Measurements from ENCODE around the gene TNFRSF6B. TPM values are rescaled to one million over a fixed set of nuclear protein-coding genes. Genes with fewer than 3 reads are reported as not detected.
A peak's percentile ranks its signal among the peaks of the same experiment; 100 is the strongest.

The TNFRSF6B gene
- total RNA-seq, 4 donors from 2014 or later, result 6.7 to 15.5 (median 10.5) TPM

DNA sequence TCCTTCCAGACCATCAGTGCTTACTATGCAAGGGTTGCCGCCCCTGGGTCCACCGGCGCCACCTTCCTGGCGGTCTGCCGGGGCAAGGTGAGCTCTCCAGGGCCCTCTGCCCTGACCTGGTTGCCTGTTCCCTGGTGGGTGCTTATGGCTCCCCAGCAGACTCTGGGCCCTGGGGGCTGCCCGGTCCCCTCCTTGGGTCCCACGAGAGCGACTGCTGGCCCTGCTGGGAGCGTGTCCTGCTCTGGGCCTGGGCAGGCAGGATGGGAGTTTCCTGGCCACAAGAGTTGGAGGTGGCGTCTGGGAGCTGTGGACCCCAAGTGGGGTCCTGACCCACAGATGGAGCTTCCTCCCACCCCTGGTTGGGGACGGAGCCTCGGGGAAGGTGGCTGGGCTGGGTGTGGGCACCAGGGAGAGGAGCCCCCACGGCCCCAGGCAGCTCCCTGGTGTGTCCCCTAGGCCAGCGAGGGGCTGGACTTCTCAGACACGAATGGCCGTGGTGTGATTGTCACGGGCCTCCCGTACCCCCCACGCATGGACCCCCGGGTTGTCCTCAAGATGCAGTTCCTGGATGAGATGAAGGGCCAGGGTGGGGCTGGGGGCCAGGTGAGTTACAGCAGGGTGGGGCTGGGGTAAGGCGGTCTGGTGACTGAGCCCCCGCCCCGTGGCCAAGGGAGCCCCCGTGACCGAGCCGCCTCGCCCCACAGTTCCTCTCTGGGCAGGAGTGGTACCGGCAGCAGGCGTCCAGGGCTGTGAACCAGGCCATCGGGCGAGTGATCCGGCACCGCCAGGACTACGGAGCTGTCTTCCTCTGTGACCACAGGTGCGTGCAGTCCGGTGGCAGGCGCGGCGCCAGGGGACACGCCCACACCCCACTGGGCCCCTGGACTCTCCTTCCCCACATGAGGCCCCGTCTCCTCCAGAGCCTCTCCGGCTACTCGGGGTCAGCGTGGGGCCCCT, 7.1 kb upstream of the TNFRSF6B start:
- no peak for DNase-seq
- no peaks in the 10 kb centered on the region for H3K9me3 ChIP-seq
- intact Hi-C loops (cut with DNase I), result no loop called here
- H3K4me3 ChIP-seq (replicated peaks in 1 of 3), result no peak overlapping the region
- WGBS, 2 donors, result 93 to 94% methylated on average over 11 to 13 of the region's 44 CpGs
- peak overlapping the region in 2 of 3 donors; percentile 78 to 83 for H3K27ac ChIP-seq
- H3K4me1 ChIP-seq, result peaks cover 4 to 35% of the 10 kb centered on the region in 2 donors
- H3K27me3 ChIP-seq, result no peaks in the 10 kb centered on the region
- TF ChIP-seq, protein P1, sequence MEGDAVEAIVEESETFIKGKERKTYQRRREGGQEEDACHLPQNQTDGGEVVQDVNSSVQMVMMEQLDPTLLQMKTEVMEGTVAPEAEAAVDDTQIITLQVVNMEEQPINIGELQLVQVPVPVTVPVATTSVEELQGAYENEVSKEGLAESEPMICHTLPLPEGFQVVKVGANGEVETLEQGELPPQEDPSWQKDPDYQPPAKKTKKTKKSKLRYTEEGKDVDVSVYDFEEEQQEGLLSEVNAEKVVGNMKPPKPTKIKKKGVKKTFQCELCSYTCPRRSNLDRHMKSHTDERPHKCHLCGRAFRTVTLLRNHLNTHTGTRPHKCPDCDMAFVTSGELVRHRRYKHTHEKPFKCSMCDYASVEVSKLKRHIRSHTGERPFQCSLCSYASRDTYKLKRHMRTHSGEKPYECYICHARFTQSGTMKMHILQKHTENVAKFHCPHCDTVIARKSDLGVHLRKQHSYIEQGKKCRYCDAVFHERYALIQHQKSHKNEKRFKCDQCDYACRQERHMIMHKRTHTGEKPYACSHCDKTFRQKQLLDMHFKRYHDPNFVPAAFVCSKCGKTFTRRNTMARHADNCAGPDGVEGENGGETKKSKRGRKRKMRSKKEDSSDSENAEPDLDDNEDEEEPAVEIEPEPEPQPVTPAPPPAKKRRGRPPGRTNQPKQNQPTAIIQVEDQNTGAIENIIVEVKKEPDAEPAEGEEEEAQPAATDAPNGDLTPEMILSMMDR (IDR thresholded peaks at IDR 0.05), result no peak
- TF ChIP-seq POLR2A (IDR thresholded peaks at IDR 0.05), result no peak
- peaks cover 0 to 1% of the 10 kb centered on the region in 2 donors for H3K36me3 ChIP-seq

DNA sequence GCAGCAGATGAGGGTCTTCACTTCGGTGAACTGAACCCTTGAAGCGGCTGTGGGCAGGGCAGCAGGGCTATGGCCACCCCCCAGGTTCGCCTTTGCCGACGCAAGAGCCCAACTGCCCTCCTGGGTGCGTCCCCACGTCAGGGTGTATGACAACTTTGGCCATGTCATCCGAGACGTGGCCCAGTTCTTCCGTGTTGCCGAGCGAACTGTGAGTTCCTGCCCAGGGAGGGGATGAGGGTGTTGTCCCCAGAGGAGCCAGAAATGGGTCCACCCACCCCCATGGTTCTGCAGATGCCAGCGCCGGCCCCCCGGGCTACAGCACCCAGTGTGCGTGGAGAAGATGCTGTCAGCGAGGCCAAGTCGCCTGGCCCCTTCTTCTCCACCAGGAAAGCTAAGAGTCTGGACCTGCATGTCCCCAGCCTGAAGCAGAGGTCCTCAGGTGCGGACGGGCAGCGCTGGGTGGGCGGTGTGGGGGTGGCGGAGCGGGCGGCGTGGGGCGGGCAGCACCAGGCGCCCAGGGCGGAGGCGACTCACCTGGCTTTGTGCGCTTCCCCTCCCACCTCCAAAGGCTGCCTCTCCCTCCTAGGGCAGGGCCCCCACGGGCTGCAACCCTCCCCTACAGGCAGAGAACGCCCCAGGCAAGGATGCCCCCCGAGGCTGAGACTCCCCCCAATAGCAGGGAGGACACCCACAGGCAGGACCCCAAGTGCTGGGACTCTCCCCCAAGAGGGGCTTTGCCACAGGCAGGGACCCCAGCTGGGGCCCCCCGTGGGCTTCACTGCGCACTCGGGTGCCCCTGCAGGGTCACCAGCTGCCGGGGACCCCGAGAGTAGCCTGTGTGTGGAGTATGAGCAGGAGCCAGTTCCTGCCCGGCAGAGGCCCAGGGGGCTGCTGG, 6.2 kb upstream of the TNFRSF6B start:
- Histone ChIP-seq H3K4me3 (replicated peaks in 1 of 3) (no peak overlapping the region), H3K27ac (no peak overlapping the region), H3K4me1 (peaks cover 4 to 33% of the 10 kb centered on the region in 2 donors), H3K27me3 (no peaks in the 10 kb centered on the region), H3K9me3 (no peaks in the 10 kb centered on the region), H3K36me3 (peaks cover 8 to 9% of the 10 kb centered on the region in 2 donors)
- intact Hi-C loops (cut with DNase I), result no loop called here
- DNase-seq, result no peak
- 91 to 93% methylated on average over 3 to 21 of the region's 40 CpGs for WGBS, 2 donors
- TF ChIP-seq, protein P1 (IDR thresholded peaks at IDR 0.05), result no peak
- no peak for TF ChIP-seq POLR2A (IDR thresholded peaks at IDR 0.05)

GRCh38 chr20:63690898-63691710, 5.3 kb upstream of the TNFRSF6B start:
- peaks cover 8 to 9% of the 10 kb centered on the region in 2 donors for H3K36me3 ChIP-seq
- no peak for DNase-seq
- no peak overlapping the region for H3K4me3 ChIP-seq (replicated peaks in 1 of 3)
- no peaks in the 10 kb centered on the region for H3K9me3 ChIP-seq
- intact Hi-C loops (cut with DNase I), result no loop called here
- no peaks in the 10 kb centered on the region for H3K27me3 ChIP-seq
- WGBS, 2 donors, result 77 to 97% methylated on average over 13 of the region's 24 CpGs
- TF ChIP-seq POLR2A (IDR thresholded peaks at IDR 0.05), result no peak
- TF ChIP-seq, protein P1 (IDR thresholded peaks at IDR 0.05), result no peak
- H3K27ac ChIP-seq, result no peak overlapping the region
- H3K4me1 ChIP-seq, result peaks cover 4 to 24% of the 10 kb centered on the region in 2 donors

GRCh38 chr20:63691711-63692435, 4.6 kb upstream of the TNFRSF6B start:
- intact Hi-C loops (cut with DNase I), result no loop called here
- WGBS, 2 donors, result 86 to 90% methylated on average over 8 to 13 of the region's 21 CpGs
- no peak overlapping the region for H3K27ac ChIP-seq
- H3K36me3 ChIP-seq, result peaks cover 8 to 9% of the 10 kb centered on the region in 2 donors
- H3K27me3 ChIP-seq, result no peaks in the 10 kb centered on the region
- no peaks in the 10 kb centered on the region for H3K9me3 ChIP-seq
- TF ChIP-seq POLR2A (IDR thresholded peaks at IDR 0.05), result no peak
- TF ChIP-seq, protein P1 (IDR thresholded peaks at IDR 0.05), result no peak
- H3K4me1 ChIP-seq, result peaks cover 10 to 19% of the 10 kb centered on the region in 2 donors
- H3K4me3 ChIP-seq (replicated peaks in 1 of 3), result no peak overlapping the region
- no peak for DNase-seq
